Glutamatergic neuron (in vitro differentiated cells): ENCODE data around the gene MYRIP. TPM values are rescaled to one million over a fixed set of nuclear protein-coding genes. Genes with fewer than 3 reads are reported as not detected.

Experiments used
- DNase-seq: peaks from one replicate; pipeline ENCODE4 v3.0.0; 2022
- H3K27ac Mint-ChIP-seq: one replicate; pipeline ENCODE4 v1.8.0; 2020; ENCODE audit warnings: mild to moderate bottlenecking, mixed read lengths, inconsistent platforms; ENCODE audit not compliant: unreplicated experiment
- H3K27me3 Mint-ChIP-seq: one replicate; pipeline ENCODE4 v1.8.0; 2020; ENCODE audit warnings: mild to moderate bottlenecking, moderate library complexity, mixed read lengths, inconsistent platforms; ENCODE audit not compliant: unreplicated experiment
- H3K36me3 Mint-ChIP-seq: one replicate; pipeline ENCODE4 v1.8.0; 2020; ENCODE audit warnings: mild to moderate bottlenecking, mixed read lengths, inconsistent platforms; ENCODE audit not compliant: unreplicated experiment
- H3K4me1 Mint-ChIP-seq: one replicate; pipeline ENCODE4 v1.8.0; 2020; ENCODE audit warnings: mild to moderate bottlenecking, low read depth, mixed read lengths, inconsistent platforms; ENCODE audit not compliant: unreplicated experiment
- H3K4me3 Mint-ChIP-seq: one replicate; pipeline ENCODE4 v1.8.0; 2020; ENCODE audit warnings: mild to moderate bottlenecking, mixed read lengths, inconsistent platforms; ENCODE audit not compliant: unreplicated experiment
- H3K9me3 Mint-ChIP-seq: one replicate; pipeline ENCODE4 v1.8.0; 2020; ENCODE audit warnings: mild to moderate bottlenecking, moderate library complexity, mixed read lengths, inconsistent platforms; ENCODE audit not compliant: unreplicated experiment
- CTCF ChIP-seq: fragments of 200-600 bp; sonication (generic); IDR thresholded peaks from one replicate; pipeline ENCODE4 v1.5.0; 2021; ENCODE audit not compliant: partially characterized antibody, unreplicated experiment
- total RNA-seq: library from RNA; stranded (reverse); fragmentation: NEBNext Ultra II Directional; extraction: Animal tissue kit (Norgen Biotek cat#: 25700); gene quantifications from one replicate; pipeline ENCODE4 v1.2.1, GENCODE V29; 2021; ENCODE audit not compliant: unreplicated experiment

MYRIP gene
- total RNA-seq, 1 donor from 2014 or later: 1.8 TPM

DNA sequence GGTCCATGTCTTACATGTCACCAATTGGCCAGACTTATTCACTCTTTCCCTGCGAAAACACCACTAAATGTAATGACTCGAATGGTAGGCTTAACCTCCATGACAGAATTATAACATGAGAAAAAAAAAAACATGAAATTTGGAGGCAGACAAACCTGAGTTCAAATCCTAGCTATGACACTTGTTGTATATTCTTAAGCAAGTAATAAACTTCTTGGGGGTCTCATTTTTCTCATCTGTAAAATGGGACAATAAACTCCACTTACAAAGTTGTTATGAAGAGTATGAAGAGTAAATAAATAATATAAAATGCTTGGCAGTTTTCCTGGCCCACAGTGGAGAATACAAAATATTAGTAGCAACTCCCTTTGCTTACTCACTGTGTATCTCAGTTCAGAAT is 488.7 kb downstream of the MYRIP start:
- H3K27ac Mint-ChIP-seq: no peak overlapping the region
- TF ChIP-seq CTCF: no peak
- no peaks in the 10 kb centered on the region for H3K36me3 Mint-ChIP-seq
- H3K4me3 Mint-ChIP-seq: no peak overlapping the region
- no peak for DNase-seq
- no peaks in the 10 kb centered on the region for H3K27me3 Mint-ChIP-seq
- H3K9me3 Mint-ChIP-seq: no peaks in the 10 kb centered on the region
- H3K4me1 Mint-ChIP-seq: no peaks in the 10 kb centered on the region

DNA sequence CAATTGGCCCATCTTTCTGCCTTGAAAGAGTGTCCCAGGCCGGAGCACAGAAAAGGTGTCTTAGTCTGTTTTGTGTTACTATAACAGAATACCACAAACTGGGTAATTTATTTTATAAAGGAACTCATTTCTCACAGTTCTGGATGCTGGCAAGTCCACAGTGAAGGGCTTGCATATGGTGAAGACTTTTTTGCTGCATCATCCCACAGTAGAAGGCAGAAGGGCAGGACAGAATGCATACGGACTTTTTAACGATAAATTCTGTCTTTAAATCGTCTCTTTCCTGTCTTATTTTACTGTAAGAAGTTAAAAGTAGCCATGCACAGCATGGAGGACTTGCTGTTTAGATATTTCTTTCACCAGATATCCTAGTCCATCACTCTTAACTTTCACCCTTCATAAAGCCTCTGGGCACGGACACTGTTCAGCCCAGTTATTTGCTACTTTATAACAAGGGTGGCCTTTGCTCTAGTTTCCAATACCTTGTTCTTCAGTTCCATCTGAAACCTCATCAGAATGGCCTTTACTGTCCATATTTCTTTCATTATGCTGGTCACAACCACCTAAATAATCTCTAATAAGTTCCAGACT is 489.8 kb downstream of the MYRIP start:
- Mint-ChIP-seq H3K9me3 (no peaks in the 10 kb centered on the region), H3K27ac (no peak overlapping the region), H3K27me3 (no peaks in the 10 kb centered on the region), H3K36me3 (no peaks in the 10 kb centered on the region), H3K4me3 (no peak overlapping the region), H3K4me1 (no peaks in the 10 kb centered on the region)
- TF ChIP-seq CTCF: no peak
- no peak for DNase-seq

DNA sequence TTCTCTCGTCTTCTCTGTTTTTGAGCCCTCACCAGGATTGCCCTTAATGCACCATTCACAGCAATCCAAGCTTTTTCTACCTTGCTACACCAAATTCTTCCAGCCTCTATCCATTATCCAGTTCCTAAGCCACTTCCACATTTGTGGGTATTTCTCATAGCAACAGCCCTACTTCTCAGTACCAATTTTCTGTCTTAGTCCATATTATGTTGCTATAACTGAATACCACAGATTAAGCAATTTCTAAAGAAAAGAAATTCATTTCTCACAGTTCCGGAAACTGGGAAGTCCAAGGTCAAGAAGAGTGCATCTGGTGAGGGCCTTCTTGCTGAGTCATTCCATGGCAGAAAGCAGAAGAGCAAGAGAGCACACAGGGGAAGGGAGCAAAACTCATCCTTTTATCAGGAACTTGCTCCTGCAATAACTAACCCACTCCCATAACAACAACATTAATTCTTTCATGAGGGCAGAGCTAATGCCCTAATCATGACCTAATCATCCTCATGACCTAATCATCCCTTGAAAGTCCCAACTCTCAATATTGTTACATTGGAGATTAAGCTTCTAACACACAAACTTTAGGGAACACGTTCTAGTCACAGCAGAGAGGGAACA is 490.4 kb downstream of the MYRIP start:
- Mint-ChIP-seq H3K27me3 (no peaks in the 10 kb centered on the region), H3K36me3 (no peaks in the 10 kb centered on the region), H3K27ac (no peak overlapping the region), H3K9me3 (no peaks in the 10 kb centered on the region), H3K4me3 (no peak overlapping the region), H3K4me1 (no peaks in the 10 kb centered on the region)
- DNase-seq: no peak
- no peak for TF ChIP-seq CTCF

DNA sequence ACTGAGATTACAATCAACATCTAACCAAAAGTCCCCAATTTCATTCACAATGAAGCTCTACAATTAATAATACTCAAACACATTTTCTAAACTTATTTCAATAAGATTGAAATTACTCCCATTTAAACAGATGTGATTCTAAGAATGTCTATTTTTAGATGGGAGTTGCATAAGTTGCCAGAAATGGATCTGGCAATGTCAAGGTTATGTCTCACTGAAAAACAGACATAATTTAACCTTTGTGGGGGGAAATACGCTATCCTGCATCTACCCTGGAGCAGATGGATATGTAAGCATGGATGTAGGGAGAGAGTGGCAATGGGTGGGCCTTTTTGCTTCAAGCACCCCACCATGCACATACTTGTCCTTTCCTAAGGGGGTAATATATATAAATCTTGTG is 493.4 kb downstream of the MYRIP start:
- TF ChIP-seq CTCF: no peak
- Mint-ChIP-seq H3K4me1 (no peaks in the 10 kb centered on the region), H3K27me3 (no peaks in the 10 kb centered on the region), H3K4me3 (no peak overlapping the region), H3K36me3 (no peaks in the 10 kb centered on the region), H3K9me3 (no peaks in the 10 kb centered on the region), H3K27ac (no peak overlapping the region)
- DNase-seq: no peak

DNA sequence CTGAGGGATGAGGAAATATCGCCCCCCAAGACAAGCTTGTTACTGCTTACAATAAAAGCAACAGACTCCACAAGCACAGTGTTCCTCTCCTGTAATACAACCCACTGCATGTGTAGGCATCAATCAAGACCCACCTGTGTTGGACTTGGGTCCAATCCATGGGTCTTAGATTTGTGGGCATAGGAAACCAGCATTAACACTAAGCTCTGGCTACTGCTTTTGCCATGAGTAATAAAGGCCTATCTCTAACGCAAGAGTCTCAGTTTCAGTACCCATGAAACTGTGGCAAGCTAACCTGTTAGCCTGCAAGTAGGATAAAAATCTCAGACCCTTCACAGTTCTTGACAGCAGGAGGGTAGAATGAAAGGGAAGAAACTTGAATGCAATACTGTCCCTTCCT is 494.9 kb downstream of the MYRIP start:
- TF ChIP-seq CTCF: no peak
- no peak for DNase-seq
- H3K4me3 Mint-ChIP-seq: no peak overlapping the region
- H3K4me1 Mint-ChIP-seq: peaks cover 3% of the 10 kb centered on the region
- H3K27me3 Mint-ChIP-seq: no peaks in the 10 kb centered on the region
- peaks cover 2% of the 10 kb centered on the region for H3K9me3 Mint-ChIP-seq
- no peaks in the 10 kb centered on the region for H3K36me3 Mint-ChIP-seq
- no peak overlapping the region for H3K27ac Mint-ChIP-seq
